ENCODE results near the gene MTHFD2.

- no peak for TF ChIP-seq POLR2A (IDR thresholded peaks at IDR 0.05; ENCODE audit: extremely low read depth, insufficient read length)
- TF ChIP-seq, protein P1, sequence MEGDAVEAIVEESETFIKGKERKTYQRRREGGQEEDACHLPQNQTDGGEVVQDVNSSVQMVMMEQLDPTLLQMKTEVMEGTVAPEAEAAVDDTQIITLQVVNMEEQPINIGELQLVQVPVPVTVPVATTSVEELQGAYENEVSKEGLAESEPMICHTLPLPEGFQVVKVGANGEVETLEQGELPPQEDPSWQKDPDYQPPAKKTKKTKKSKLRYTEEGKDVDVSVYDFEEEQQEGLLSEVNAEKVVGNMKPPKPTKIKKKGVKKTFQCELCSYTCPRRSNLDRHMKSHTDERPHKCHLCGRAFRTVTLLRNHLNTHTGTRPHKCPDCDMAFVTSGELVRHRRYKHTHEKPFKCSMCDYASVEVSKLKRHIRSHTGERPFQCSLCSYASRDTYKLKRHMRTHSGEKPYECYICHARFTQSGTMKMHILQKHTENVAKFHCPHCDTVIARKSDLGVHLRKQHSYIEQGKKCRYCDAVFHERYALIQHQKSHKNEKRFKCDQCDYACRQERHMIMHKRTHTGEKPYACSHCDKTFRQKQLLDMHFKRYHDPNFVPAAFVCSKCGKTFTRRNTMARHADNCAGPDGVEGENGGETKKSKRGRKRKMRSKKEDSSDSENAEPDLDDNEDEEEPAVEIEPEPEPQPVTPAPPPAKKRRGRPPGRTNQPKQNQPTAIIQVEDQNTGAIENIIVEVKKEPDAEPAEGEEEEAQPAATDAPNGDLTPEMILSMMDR (IDR thresholded peaks at IDR 0.05; ENCODE audit: low read depth, low read length) = no peak
Observed at GRCh38 chr2:74183878-74184277, 14.5 kb upstream of the MTHFD2 start.
